ENCODE measurements around the gene ZFAND6.

Gene ZFAND6

GRCh38 chr15:80055933-80056332 is 3.5 kb upstream of the ZFAND6 start:
- Histone ChIP-seq H3K27me3 (ENCODE audit: control insufficient read depth, insufficient read depth, low read length) (peaks cover 8% of the 10 kb centered on the region), H3K9ac (ENCODE audit: low read depth, low read length) (no peak overlapping the region), H3K4me1 (ENCODE audit: control insufficient read depth, insufficient read depth, low read length) (peaks cover 7% of the 10 kb centered on the region), H3K9me3 (replicated peaks; ENCODE audit: low read length) (no peaks in the 10 kb centered on the region), H3K4me2 (ENCODE audit: low read length) (no peak overlapping the region), H3K4me3 (ENCODE audit: low read length) (no peak overlapping the region), H3K36me3 (ENCODE audit: insufficient read depth, low read length) (no peaks in the 10 kb centered on the region)

DNA sequence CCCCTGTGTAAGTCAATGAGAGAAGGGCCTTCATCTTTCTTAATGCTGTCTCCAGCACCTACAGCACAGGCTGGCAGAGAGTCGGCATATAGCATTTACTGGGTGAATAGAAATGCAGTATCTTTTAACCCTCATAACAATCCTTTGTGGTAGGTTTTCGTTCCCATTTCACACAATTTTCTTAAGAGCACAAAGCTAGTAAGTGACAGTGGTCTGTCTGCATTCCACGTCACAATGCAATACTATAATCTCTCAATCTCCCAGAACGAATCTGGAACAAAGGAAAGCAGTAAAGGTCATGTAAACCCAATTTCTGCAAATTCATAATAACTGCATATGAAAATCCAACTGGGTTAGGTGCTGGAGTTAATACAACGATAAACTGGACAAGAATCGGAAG is 1.4 kb upstream of the ZFAND6 start:
- H3K4me2 ChIP-seq (ENCODE audit: low read length): no peak overlapping the region
- no peak overlapping the region for H3K9ac ChIP-seq (ENCODE audit: low read depth, low read length)
- H3K27me3 ChIP-seq (ENCODE audit: control insufficient read depth, insufficient read depth, low read length): peaks cover 8% of the 10 kb centered on the region
- H3K4me1 ChIP-seq (ENCODE audit: control insufficient read depth, insufficient read depth, low read length): peaks cover 14% of the 10 kb centered on the region
- H3K4me3 ChIP-seq (ENCODE audit: low read length): no peak overlapping the region
- no peaks in the 10 kb centered on the region for H3K9me3 ChIP-seq (replicated peaks; ENCODE audit: low read length)
- H3K36me3 ChIP-seq (ENCODE audit: insufficient read depth, low read length): no peaks in the 10 kb centered on the region

DNA sequence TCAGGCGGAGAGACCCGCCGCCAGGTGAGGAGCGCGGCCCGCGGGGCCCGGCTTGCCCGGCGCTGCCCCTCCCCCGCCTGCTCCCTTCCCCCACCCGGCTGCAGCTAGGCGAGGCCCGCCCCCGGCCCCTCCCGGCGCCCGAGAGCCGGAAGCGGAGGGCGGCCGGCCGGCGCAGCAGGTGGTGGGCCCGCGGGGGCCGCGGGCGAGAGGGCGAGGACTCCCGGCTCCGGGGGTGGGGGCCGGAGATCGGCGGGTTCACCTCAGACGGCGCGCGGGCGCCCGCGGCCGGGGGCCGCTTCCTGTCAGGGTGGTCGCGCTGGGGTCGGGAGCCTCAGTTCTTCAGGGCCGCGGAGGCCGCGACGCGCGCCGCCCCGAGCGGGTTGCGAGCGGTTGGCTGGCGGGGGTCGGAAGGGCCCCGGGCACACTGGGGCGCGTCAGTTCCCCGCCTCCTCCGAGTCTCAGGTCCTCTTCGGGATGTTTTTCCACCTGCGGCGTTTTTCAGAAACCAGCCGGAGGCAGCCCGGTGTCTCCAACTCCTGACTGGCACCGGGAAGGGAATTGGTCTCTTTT is 395 bp downstream of the ZFAND6 start:
- Histone ChIP-seq H3K9ac (ENCODE audit: low read depth, low read length) (peak overlapping the region; percentile 88), H3K36me3 (ENCODE audit: insufficient read depth, low read length) (no peaks in the 10 kb centered on the region), H3K4me3 (ENCODE audit: low read length) (peak overlapping the region; percentile 82), H3K9me3 (replicated peaks; ENCODE audit: low read length) (no peaks in the 10 kb centered on the region), H3K4me1 (ENCODE audit: control insufficient read depth, insufficient read depth, low read length) (peaks cover 14% of the 10 kb centered on the region), H3K27me3 (ENCODE audit: control insufficient read depth, insufficient read depth, low read length) (peaks cover 8% of the 10 kb centered on the region), H3K4me2 (ENCODE audit: low read length) (peak overlapping the region; percentile 88)

DNA sequence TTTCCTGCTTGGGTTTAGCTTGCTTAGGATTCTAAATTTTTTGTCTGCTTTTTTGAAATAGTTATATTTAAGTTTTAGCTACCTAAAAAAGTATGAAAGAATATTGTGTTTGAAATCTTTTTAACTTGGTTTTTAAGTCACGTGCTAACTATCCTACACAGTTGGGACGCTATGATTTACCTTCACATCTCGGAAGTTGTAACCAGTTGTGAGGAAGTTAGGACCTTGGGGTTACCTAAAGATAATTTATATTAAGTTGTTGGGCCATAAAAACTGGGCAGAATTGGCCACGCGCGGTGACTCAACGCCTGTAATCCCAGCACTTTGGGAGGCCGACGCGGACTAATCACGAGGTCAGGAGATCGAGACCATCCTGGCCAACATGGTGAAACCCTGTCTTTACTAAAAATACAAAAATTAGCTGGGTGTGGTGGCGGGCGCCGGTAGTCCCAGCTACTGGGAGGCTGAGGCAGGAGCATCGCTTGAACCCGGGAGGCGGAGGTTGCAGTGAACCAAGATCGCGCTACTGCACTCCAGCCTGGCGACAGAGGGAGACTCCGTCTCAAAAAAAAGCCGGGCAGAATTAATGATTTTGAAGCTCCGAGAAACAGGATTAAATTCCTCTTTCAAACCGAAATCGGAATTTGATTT is 1.0 kb downstream of the ZFAND6 start:
- Histone ChIP-seq H3K27me3 (ENCODE audit: control insufficient read depth, insufficient read depth, low read length) (peaks cover 8% of the 10 kb centered on the region), H3K9me3 (replicated peaks; ENCODE audit: low read length) (no peaks in the 10 kb centered on the region), H3K9ac (ENCODE audit: low read depth, low read length) (peak overlapping the region; percentile 88), H3K4me1 (ENCODE audit: control insufficient read depth, insufficient read depth, low read length) (peaks cover 14% of the 10 kb centered on the region), H3K36me3 (ENCODE audit: insufficient read depth, low read length) (no peaks in the 10 kb centered on the region), H3K4me3 (ENCODE audit: low read length) (peak overlapping the region; percentile 82), H3K4me2 (ENCODE audit: low read length) (peak overlapping the region; percentile 88)

- H3K36me3 ChIP-seq (ENCODE audit: insufficient read depth, low read length): no peaks in the 10 kb centered on the region
- H3K4me1 ChIP-seq (ENCODE audit: control insufficient read depth, insufficient read depth, low read length): peaks cover 14% of the 10 kb centered on the region
- H3K9ac ChIP-seq (ENCODE audit: low read depth, low read length): peak overlapping the region; percentile 88
- peak overlapping the region; percentile 82 for H3K4me3 ChIP-seq (ENCODE audit: low read length)
- peak overlapping the region; percentile 88 for H3K4me2 ChIP-seq (ENCODE audit: low read length)
- H3K27me3 ChIP-seq (ENCODE audit: control insufficient read depth, insufficient read depth, low read length): peaks cover 8% of the 10 kb centered on the region
- H3K9me3 ChIP-seq (replicated peaks; ENCODE audit: low read length): no peaks in the 10 kb centered on the region
These were observed 2.1 kb downstream of the ZFAND6 start for GRCh38 chr15:80061582-80061981.

DNA sequence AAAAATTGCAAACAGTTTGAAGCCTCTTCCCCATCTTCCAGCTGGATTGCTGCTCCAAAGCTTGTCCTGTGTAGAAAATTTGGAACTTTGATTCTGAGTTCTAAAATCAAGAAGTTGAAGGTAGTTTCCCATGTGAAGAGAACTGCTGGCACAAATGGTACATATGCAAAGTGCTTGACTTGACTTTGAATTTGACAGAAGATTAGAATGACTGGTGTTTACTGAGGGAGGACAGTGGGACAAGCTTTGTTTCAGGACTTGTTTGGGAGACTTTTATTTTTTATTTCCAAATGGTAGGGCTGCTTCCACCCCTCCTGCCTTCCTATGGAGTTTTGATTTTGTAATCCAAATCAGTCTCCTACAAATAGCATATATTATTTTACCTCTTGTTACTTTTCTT is 7.4 kb downstream of the ZFAND6 start:
- Histone ChIP-seq H3K9me3 (replicated peaks; ENCODE audit: low read length) (no peaks in the 10 kb centered on the region), H3K4me1 (ENCODE audit: control insufficient read depth, insufficient read depth, low read length) (peaks cover 26% of the 10 kb centered on the region), H3K27me3 (ENCODE audit: control insufficient read depth, insufficient read depth, low read length) (no peaks in the 10 kb centered on the region), H3K36me3 (ENCODE audit: insufficient read depth, low read length) (no peaks in the 10 kb centered on the region), H3K9ac (ENCODE audit: low read depth, low read length) (no peak overlapping the region), H3K4me3 (ENCODE audit: low read length) (no peak overlapping the region), H3K4me2 (ENCODE audit: low read length) (no peak overlapping the region)

DNA sequence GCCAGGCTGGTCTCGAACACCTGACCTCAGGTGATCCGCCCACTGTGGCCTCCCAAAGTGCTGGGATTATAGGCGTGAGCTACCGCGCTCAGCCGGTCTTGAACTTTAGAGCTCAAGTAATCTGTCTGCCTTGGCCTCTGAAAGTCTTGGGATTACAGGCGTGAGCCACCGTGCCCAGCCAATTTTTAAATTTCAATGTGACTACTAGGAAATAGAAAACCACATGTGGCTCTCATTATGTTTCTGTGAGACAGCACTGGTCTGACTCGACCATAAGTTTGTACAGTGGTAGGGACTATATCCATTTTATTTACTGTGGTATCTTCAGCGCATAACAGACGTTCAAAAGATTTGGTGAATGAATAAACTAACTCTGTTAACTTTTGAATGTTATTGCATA is 9.1 kb downstream of the ZFAND6 start:
- Histone ChIP-seq H3K4me1 (ENCODE audit: control insufficient read depth, insufficient read depth, low read length) (peaks cover 34% of the 10 kb centered on the region), H3K9me3 (replicated peaks; ENCODE audit: low read length) (no peaks in the 10 kb centered on the region), H3K4me3 (ENCODE audit: low read length) (no peak overlapping the region)

DNA sequence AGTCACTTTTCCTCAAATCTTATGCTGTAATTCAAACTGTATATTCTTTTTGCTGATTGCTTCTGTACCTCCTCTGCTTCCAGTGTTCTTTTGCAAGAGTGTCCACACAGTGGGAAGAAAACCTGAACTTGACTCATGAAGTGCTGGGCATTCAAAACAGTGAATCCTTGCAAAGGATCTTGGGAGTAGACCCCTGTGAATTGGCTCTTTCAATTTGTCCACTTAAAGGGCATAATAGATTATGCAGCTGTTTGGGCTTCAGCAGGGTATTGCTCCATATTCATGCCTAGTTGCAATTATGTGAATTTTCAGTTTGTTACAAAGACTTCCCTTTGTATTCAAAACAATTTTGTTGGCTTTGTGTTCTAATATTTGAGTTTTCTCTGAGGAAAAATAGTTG is 11.4 kb downstream of the ZFAND6 start:
- no peaks in the 10 kb centered on the region for H3K27me3 ChIP-seq (ENCODE audit: control insufficient read depth, insufficient read depth, low read length)
- H3K4me3 ChIP-seq (ENCODE audit: low read length): no peak overlapping the region
- H3K4me1 ChIP-seq (ENCODE audit: control insufficient read depth, insufficient read depth, low read length): peaks cover 39% of the 10 kb centered on the region
- no peaks in the 10 kb centered on the region for H3K9me3 ChIP-seq (replicated peaks; ENCODE audit: low read length)
- no peaks in the 10 kb centered on the region for H3K36me3 ChIP-seq (ENCODE audit: insufficient read depth, low read length)
- peak overlapping the region; percentile 77 for H3K4me2 ChIP-seq (ENCODE audit: low read length)
- peak overlapping the region; percentile 11 for H3K9ac ChIP-seq (ENCODE audit: low read depth, low read length)

More for the DNA sequence above, 9.1 kb downstream of the ZFAND6 start:
- no peaks in the 10 kb centered on the region for H3K27me3 ChIP-seq (ENCODE audit: control insufficient read depth, insufficient read depth, low read length)
- H3K4me2 ChIP-seq (ENCODE audit: low read length): peak overlapping the region; percentile 47
- H3K36me3 ChIP-seq (ENCODE audit: insufficient read depth, low read length): no peaks in the 10 kb centered on the region
- no peak overlapping the region for H3K9ac ChIP-seq (ENCODE audit: low read depth, low read length)

GRCh38 chr15:80071652-80072051 is 12.2 kb downstream of the ZFAND6 start:
- no peaks in the 10 kb centered on the region for H3K27me3 ChIP-seq (ENCODE audit: control insufficient read depth, insufficient read depth, low read length)
- no peaks in the 10 kb centered on the region for H3K36me3 ChIP-seq (ENCODE audit: insufficient read depth, low read length)
- peak overlapping the region; percentile 77 for H3K4me2 ChIP-seq (ENCODE audit: low read length)
- H3K9ac ChIP-seq (ENCODE audit: low read depth, low read length): peak overlapping the region; percentile 44
- no peaks in the 10 kb centered on the region for H3K9me3 ChIP-seq (replicated peaks; ENCODE audit: low read length)
- peaks cover 47% of the 10 kb centered on the region for H3K4me1 ChIP-seq (ENCODE audit: control insufficient read depth, insufficient read depth, low read length)
- peak overlapping the region; percentile 69 for H3K4me3 ChIP-seq (ENCODE audit: low read length)

DNA sequence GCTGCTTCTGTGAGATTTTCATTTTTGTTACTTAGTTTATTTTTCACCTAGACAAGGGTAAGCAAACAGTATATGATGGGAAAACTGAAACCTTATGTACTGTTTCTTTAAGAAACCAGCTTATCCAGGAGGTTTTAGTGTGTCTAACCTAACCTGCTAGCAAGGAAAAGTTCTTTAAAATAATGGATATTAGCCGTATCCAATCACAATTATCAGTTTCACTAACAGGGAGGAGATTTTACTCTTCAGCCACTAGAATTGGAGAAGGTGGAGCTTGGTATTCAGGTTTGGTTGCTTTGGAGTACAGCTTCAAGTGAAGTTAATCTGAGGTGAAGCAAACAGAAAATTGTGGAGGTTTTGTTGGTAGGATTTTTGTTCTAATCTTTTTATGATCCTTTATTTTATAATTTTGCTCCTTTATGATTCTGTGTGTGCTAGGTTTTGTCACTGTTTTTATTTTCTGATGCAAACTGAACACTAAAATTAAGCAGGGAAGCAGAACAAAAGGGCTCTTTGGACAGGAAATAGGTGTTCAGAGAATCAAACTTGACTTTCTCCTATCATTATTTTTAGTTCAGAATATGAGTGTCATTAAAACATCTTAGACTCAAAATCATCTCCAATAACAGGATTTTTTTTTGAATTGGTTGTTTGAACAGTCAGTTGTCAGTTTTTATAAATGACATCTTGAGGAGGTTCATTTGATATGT is 13.0 kb downstream of the ZFAND6 start:
- H3K27me3 ChIP-seq (ENCODE audit: control insufficient read depth, insufficient read depth, low read length): no peaks in the 10 kb centered on the region
- H3K4me2 ChIP-seq (ENCODE audit: low read length): peak overlapping the region; percentile 77
- H3K9me3 ChIP-seq (replicated peaks; ENCODE audit: low read length): no peaks in the 10 kb centered on the region
- peak overlapping the region; percentile 76 for H3K9ac ChIP-seq (ENCODE audit: low read depth, low read length)
- peaks cover 49% of the 10 kb centered on the region for H3K4me1 ChIP-seq (ENCODE audit: control insufficient read depth, insufficient read depth, low read length)
- no peaks in the 10 kb centered on the region for H3K36me3 ChIP-seq (ENCODE audit: insufficient read depth, low read length)
- peak overlapping the region; percentile 69 for H3K4me3 ChIP-seq (ENCODE audit: low read length)

GRCh38 chr15:80073197-80073596 is 13.7 kb downstream of the ZFAND6 start:
- H3K9ac ChIP-seq (ENCODE audit: low read depth, low read length): peak overlapping the region; percentile 76
- H3K9me3 ChIP-seq (replicated peaks; ENCODE audit: low read length): no peaks in the 10 kb centered on the region
- peak overlapping the region; percentile 77 for H3K4me2 ChIP-seq (ENCODE audit: low read length)
- H3K4me1 ChIP-seq (ENCODE audit: control insufficient read depth, insufficient read depth, low read length): peaks cover 49% of the 10 kb centered on the region
- no peaks in the 10 kb centered on the region for H3K36me3 ChIP-seq (ENCODE audit: insufficient read depth, low read length)
- peak overlapping the region; percentile 69 for H3K4me3 ChIP-seq (ENCODE audit: low read length)
- H3K27me3 ChIP-seq (ENCODE audit: control insufficient read depth, insufficient read depth, low read length): no peaks in the 10 kb centered on the region
